ENCODE results near the gene FGF3. TPM values are rescaled to one million over a fixed set of nuclear protein-coding genes. Genes with fewer than 3 reads are reported as not detected.

Gene FGF3
- total RNA-seq, 1 donor from 2014 or later, result not detected

- TF ChIP-seq, protein P1, sequence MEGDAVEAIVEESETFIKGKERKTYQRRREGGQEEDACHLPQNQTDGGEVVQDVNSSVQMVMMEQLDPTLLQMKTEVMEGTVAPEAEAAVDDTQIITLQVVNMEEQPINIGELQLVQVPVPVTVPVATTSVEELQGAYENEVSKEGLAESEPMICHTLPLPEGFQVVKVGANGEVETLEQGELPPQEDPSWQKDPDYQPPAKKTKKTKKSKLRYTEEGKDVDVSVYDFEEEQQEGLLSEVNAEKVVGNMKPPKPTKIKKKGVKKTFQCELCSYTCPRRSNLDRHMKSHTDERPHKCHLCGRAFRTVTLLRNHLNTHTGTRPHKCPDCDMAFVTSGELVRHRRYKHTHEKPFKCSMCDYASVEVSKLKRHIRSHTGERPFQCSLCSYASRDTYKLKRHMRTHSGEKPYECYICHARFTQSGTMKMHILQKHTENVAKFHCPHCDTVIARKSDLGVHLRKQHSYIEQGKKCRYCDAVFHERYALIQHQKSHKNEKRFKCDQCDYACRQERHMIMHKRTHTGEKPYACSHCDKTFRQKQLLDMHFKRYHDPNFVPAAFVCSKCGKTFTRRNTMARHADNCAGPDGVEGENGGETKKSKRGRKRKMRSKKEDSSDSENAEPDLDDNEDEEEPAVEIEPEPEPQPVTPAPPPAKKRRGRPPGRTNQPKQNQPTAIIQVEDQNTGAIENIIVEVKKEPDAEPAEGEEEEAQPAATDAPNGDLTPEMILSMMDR (conservative IDR thresholded peaks at IDR 0.05; ENCODE audit: low read depth, low read length), result no peak
- H3K4me3 ChIP-seq (ENCODE audit: low read depth, low read length), result no peak overlapping the region
- DNase-seq (ENCODE audit: low read depth), result no peak
Observed at GRCh38 chr11:69864686-69865661, 45.8 kb upstream of the FGF3 start.

- TF ChIP-seq, protein P1 (conservative IDR thresholded peaks at IDR 0.05; ENCODE audit: low read depth, low read length), result no peak
- DNase-seq (ENCODE audit: low read depth), result no peak
- no peak overlapping the region for H3K4me3 ChIP-seq (ENCODE audit: low read depth, low read length)
Observed at GRCh38 chr11:69863544-69864200, 44.5 kb upstream of the FGF3 start.

DNA sequence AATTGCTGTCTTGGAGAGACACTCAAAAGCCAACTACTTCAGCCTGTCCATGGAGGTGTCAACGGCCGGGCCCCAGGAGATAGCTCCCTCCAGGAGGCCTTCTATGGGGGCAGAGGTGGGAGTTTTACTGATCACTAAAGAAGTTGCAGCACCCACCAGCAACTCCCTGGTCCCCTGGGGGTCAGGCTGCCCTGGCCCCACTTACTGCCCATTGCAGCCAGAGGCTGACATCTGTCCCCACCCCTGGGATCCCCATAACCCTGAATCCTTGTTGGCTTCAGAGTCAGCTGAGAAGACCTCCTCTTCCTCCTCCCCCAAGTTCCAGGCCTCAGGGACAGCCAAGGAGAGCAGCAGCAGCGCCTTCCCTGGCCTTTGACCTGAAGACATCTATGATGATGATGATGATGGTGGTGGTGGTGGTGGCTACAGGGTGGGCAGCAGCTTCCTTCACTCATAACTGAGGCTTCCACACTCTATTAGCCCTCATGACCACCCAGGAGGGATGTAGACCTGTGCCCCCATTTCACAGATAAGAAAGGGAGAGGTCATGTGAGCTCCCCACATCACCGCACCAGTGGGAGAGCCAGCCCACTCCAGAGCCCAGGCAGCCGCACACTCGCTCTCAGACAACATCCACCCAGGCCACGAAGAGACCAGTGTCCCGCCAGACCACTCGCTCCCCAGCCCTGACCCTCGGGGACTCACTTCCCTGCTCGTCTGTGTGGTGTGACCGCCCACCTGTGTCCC lies 43.8 kb upstream of the FGF3 start:
- TF ChIP-seq, protein P1 (conservative IDR thresholded peaks at IDR 0.05; ENCODE audit: low read depth, low read length), result no peak
- no peak overlapping the region for H3K4me3 ChIP-seq (ENCODE audit: low read depth, low read length)

GRCh38 chr11:69862331-69862771 lies 43.1 kb upstream of the FGF3 start:
- DNase-seq (ENCODE audit: low read depth), result no peak
- H3K4me3 ChIP-seq (ENCODE audit: low read depth, low read length), result no peak overlapping the region
- TF ChIP-seq, protein P1 (conservative IDR thresholded peaks at IDR 0.05; ENCODE audit: low read depth, low read length), result no peak

More for the DNA sequence above, 43.8 kb upstream of the FGF3 start:
- DNase-seq (ENCODE audit: low read depth), result no peak

DNA sequence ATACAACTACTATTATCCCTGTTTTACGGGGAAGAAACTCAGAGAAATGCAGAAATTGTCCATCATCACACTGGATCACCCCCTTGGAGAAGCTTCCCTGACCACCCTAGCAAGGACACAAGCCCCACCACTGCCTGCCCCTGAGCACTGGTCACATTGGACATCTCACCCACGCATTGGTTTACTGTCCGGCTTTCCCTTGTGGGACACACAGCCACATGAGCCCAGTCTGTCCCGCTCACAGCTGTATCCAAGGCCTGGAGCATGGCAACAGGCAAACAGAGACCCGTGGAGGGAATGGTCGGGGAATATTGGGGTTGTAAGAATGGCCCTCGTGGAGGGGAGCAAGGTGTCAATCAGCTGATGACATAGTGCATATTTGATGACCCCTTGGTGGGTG lies 42.7 kb upstream of the FGF3 start:
- no peak for DNase-seq (ENCODE audit: low read depth)
- H3K4me3 ChIP-seq (ENCODE audit: low read depth, low read length), result no peak overlapping the region
- TF ChIP-seq, protein P1 (conservative IDR thresholded peaks at IDR 0.05; ENCODE audit: low read depth, low read length), result no peak

DNA sequence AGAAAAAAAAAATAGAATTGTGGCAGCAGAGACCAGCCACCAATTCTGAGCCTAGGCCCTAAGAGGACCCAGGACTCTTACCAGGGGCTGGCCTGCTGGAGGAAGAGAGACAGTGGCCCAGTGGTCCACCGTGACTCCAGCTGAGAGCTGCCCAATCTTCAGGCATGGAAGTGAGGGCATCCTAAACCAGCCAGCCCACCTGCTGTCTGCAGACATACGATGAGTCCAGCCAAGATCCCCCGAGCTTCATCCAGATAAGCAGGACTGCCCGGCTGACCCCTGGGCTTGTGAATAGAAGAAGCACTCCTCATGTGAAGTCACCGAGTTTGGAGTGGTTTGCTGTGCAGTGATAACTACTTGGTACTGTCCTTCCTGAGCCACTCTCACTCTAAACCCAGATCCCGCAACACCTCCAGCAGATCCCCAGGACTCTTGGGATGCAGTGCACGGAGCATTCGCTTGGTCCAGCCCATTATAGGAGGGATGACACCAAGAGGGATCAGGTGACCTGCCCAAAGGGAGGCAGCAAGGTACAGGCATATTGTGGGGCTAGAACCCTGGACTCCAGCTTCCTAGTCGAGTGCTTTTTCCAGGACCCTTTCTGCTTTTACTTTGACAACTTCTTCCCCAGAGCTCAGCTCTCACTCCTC lies 41.7 kb upstream of the FGF3 start:
- H3K4me3 ChIP-seq (ENCODE audit: low read depth, low read length), result no peak overlapping the region
- DNase-seq (ENCODE audit: low read depth), result no peak
- TF ChIP-seq, protein P1 (conservative IDR thresholded peaks at IDR 0.05; ENCODE audit: low read depth, low read length), result no peak

Data from epithelial cell of proximal tubule (primary cell).